CD4-positive, alpha-beta T cell treated with Interleukin-4 for 4 hours (primary cell): ENCODE data around the gene MAPK7.

Source experiments
- DNase-seq: peaks from one replicate; pipeline ENCODE4 v3.0.0-alpha.2; 2020

MAPK7 gene

GRCh38 chr17:19378416-19379360 is at the start of gene MAPK7:
Gene MAPK7, plus strand, starts transcription at chr17:19378498. Its CDS starts 403 bp downstream, at chr17:19378901.
- no peak for DNase-seq

- DNase-seq = no peak
These were observed 49.2 kb upstream of the MAPK7 start for GRCh38 chr17:19329136-19329535.

GRCh38 chr17:19329839-19330238 is 48.5 kb upstream of the MAPK7 start:
- no peak for DNase-seq

DNA sequence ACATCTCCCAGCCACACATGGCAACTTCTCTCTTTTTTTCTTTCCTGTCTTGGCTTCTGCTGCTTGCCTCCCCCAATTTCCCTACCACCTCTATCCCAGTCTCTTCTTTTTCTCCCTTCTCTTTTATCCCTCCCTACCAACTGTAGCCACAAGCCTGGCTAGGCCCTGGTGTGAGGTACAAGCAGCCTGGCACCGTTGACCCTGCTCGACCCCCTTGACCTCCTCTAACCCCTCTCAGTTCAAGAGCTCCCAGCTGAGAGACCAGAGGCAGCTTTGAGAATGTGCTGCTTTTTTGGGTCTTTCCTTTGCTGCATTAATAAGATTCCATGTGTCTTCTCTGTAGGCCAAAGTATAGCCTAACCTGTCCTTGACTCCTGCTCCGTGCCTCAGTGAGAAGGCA is 48.0 kb upstream of the MAPK7 start:
- no peak for DNase-seq

DNA sequence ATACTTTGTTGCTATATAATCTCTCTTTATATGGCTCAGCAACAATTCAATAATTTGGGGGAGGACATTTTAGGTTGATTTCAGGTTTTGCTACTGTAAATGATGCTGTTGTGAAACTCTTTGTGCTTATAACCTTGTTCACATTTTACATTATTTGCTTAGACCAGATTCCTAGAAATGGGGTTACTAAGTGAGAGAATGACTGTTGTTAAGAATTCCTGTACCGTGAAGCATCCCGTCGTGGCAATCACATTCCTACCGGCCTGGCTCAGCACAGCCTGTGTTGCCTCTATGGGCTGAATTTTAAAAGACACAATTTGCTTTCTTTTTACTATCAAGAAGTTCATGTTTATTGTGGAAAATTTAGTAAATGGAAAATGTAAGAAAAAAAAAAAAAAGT is 47.2 kb upstream of the MAPK7 start:
- DNase-seq = no peak

DNA sequence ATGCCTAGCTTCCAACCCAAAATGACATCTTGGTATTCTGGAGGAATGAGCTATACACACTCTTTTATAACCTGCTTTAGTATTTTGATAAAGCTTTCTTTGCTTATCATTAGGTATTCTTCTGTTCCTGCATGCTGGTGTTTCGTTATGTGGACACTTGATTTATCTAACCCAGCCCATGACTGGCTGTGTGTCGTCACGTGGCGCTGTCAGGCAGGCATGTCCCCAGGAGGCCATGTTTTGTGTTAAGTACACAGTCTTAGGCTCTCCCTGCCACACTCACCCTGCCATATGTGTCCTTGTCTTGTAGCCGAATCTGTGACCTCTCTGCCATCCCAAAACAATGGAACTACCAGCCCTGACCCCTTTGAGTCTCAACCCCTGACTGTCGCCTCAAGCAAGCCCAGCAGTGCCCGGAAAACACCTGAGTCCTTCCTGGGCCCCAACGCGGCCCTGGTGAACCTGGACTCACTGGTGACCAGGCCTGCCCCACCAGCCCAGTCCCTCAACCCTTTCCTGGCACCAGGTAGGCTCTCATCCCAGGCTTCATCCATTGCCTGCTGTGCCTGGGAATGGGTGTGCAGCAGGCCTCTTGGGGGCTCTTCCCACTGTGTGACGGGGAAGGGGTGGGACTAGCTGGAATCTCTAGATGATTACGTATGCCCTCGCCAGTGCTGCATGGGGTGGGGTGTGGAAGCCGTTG is 46.6 kb upstream of the MAPK7 start:
- no peak for DNase-seq

DNA sequence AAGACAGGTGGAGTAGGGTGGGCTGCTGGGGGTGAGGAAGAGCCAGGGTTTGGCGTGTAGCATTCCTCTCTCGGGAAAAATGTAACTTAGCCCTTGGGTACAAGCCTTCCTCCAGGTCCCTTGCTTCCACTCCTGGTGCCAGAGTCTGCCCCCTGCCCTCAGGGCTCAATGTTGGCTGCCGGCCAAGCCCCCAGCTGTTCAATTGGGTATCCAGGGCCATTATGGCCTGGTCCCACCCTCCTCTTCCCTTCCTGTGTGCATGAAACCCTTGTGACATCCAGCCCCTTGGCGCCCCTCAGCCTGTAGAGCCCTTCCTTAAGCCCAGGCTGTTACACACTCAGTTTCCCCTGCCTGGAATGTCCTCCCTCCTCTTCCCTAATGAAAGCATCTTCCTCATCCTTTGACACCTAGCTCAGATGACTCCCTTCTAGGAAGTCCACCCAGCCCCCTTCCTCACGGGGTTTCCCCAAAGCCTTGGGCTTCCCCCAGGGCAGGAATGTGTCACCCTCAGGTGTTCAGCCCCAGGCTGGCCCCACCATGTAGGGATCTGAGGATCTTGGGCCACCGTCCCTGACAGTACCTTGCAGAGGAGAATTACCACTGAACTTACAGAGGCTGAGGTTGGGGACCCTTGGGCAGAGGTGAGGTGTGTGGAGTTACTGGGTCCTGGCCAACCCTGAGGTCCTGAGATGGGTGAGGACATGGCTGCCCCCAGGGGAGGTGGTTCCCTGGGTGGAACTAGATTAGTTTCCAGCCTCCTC is 45.7 kb upstream of the MAPK7 start:
- no peak for DNase-seq

DNA sequence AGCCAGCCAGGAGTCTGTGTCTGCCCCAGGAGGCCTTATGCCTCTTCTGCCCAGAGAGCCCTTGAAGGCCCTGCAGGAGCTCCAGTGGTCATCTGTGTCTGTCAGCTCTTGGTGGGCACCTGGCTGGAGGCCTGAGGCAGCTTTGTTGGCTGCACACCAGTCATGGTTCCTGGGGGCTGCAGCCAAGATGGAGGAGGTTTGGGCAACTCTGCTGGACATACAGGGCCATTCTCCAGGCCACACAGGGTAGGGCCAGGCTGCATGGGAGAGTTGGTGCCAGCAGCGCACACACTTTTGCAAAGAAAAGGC is 45.2 kb upstream of the MAPK7 start:
- no peak for DNase-seq

- DNase-seq = no peak
These were observed 44.5 kb upstream of the MAPK7 start for GRCh38 chr17:19333736-19334290.

- no peak for DNase-seq
These were observed 44.0 kb upstream of the MAPK7 start for GRCh38 chr17:19334331-19334730.

- no peak for DNase-seq
These were observed 42.2 kb upstream of the MAPK7 start for GRCh38 chr17:19335951-19336631.

- no peak for DNase-seq
These were observed 41.2 kb upstream of the MAPK7 start for GRCh38 chr17:19336938-19337711.

DNA sequence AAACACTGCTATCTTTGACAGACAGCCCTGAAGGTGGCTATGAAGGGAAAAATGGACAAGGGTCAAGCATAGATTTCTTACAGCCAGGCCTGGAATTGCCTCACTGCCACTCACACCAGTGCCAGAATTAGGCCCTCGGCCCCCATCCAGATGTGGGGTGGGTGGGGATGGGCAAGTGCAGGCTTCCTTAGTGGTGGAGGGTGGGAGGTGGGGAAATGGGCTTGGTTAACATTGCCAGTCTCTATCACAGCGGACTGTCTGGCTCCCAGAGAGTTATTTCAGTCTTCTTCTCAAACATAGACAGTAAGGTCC is 40.6 kb upstream of the MAPK7 start:
- no peak for DNase-seq

- peak; percentile 51 for DNase-seq
These were observed 40.0 kb upstream of the MAPK7 start for GRCh38 chr17:19338031-19338990.

- DNase-seq = no peak
These were observed 38.9 kb upstream of the MAPK7 start for GRCh38 chr17:19339341-19339815.

DNA sequence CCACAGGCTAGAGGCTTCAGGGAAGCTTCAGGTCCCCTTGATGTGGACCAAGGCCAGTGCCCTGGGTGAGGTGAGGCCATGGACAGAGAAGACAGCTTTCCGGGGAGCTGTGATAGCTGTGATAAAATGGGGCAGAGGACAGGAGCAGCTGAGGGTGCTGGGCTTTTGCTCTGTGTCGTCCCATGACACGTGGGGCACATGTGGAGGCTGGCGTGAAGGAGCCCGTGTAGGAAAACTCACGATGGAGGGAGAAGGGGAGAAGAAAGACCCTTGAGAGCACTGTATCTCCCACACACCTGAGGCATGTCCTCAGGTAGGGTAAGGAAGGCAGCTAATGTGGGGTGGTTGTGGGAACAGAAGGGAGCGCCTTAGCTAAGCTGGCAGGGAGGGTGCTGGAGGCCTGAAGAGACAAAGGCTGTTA is 37.1 kb upstream of the MAPK7 start:
- no peak for DNase-seq

DNA sequence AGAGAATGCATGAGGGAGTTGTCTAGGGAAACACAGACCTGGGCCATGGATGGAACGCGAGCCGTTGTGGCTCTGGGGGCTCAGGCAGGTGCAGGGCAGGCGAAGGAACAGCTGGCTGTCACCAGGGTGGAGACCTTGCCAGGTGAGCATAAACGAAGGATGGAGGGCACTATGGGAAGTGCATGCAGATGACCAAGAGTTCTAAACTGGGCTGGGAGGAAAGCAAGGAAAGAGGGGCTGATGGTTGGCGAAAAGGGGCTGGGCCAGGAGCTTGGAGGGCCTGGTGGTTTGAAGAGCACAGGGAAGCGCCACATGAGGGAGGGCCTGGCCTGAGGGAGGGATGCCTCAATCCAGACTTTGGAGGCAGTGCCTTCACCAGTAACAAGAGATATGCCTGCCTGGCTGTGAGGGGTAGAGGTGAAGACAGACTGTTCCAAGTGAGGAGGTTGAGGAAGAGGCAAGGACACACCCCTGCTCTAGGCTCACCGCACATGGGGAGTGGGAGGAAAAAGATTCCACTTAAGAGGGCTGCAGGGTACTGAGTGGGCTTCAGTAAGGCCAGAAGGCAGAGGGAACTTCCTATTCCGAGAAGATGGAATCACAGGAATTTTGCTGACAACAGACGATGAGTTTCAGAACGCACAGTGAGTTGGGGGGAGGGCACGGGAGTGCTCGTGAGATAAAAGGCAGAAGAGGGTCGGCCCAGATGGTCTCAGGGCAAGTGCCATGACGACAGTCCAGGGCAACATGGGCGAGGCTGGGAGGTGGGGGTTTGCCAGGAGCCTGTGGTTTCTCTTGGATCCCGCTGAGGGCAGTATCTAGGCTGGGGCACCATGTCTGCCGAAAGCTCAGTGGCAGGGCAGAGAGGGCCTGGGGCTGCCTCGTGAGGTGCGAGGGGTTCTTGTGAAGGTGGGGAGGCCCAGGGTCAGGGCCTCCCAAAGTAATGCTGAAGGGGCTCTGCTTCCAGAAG is 36.4 kb upstream of the MAPK7 start:
- DNase-seq = no peak

- no peak for DNase-seq
These were observed 35.6 kb upstream of the MAPK7 start for GRCh38 chr17:19342611-19343255.

- DNase-seq = no peak
These were observed 35.1 kb upstream of the MAPK7 start for GRCh38 chr17:19343256-19343630.
